Activated T-helper 1 cell treated with anti-CD3 and anti-CD28 coated beads, Interleukin-12 subunit alpha, Interleukin-12 subunit beta, Interleukin-2, Interleukin-4 antibody, amounts not matched to agents 30 ng/mL and 10 ng/mL and 1 ng/mL, durations not matched to agents 14 hours and 24 hours and 36 hours (primary cell): ENCODE measurements around the gene OPA3. TPM values are rescaled to one million over a fixed set of nuclear protein-coding genes. Genes with fewer than 3 reads are reported as not detected.
A peak's percentile ranks its signal among the peaks of the same experiment; 100 is the strongest.

Source experiments
- DNase-seq: peaks from one replicate; pipeline ENCODE4 v3.0.0; 2021; ENCODE audit warnings: low spot score
- H3K27ac Mint-ChIP-seq: one replicate; pipeline ENCODE4 v1.8.0; 2021; ENCODE audit warnings: mild to moderate bottlenecking, mixed read lengths
- H3K27me3 Mint-ChIP-seq: one replicate; pipeline ENCODE4 v1.8.0; 2022; ENCODE audit warnings: mild to moderate bottlenecking, moderate library complexity, mixed read lengths; ENCODE audit not compliant: insufficient read depth
- H3K36me3 Mint-ChIP-seq: one replicate; pipeline ENCODE4 v1.8.0; 2021; ENCODE audit warnings: low read depth, mixed read lengths
- H3K4me1 Mint-ChIP-seq: one replicate; pipeline ENCODE4 v1.8.0; 2021; ENCODE audit warnings: low read depth, mixed read lengths
- H3K4me3 Mint-ChIP-seq: one replicate; pipeline ENCODE4 v1.8.0; 2021; ENCODE audit warnings: mild to moderate bottlenecking, moderate library complexity, mixed read lengths
- H3K9me3 Mint-ChIP-seq: one replicate; pipeline ENCODE4 v1.8.0; 2021; ENCODE audit warnings: mixed read lengths
- intact Hi-C: fragments of 100-400 bp; cut with micrococcal nuclease; formaldehyde crosslinking; loops from one replicate; pipeline ENCODE4 v1.15.1; 2024
- total RNA-seq: library from RNA; stranded (reverse); gene quantifications from 2 replicates; pipeline ENCODE4 v1.2.3, GENCODE V29; 2022

OPA3 gene
- total RNA-seq, 1 donor from 2014 or later: 12.1 TPM

- Mint-ChIP-seq H3K4me1 (peaks cover 35% of the 10 kb centered on the region), H3K27me3 (no peaks in the 10 kb centered on the region), H3K36me3 (peaks cover 23% of the 10 kb centered on the region), H3K4me3 (peak overlapping the region; percentile 97), H3K9me3 (no peaks in the 10 kb centered on the region), H3K27ac (peak overlapping the region; percentile 96)
- DNase-seq: peak; percentile 40
- intact Hi-C loops: loop anchor here (5.0 kb wide), 1 partner anchor 332 kb away; the partner anchor contains the start of genes BLOC1S3 and TRAPPC6A
Measured at GRCh38 chr19:45508861-45509691, 75.5 kb downstream of the OPA3 start.

- intact Hi-C loops: loop anchor here (5.0 kb wide), 1 partner anchor 331 kb away; the partner anchor contains the start of genes BLOC1S3 and TRAPPC6A
- Mint-ChIP-seq H3K27ac (peak overlapping the region; percentile 96), H3K9me3 (no peaks in the 10 kb centered on the region), H3K36me3 (peaks cover 18% of the 10 kb centered on the region), H3K4me1 (peaks cover 30% of the 10 kb centered on the region), H3K27me3 (no peaks in the 10 kb centered on the region), H3K4me3 (peak overlapping the region; percentile 97)
- DNase-seq: no peak
Measured at GRCh38 chr19:45508417-45508860, 76.2 kb downstream of the OPA3 start.

- Mint-ChIP-seq H3K36me3 (peaks cover 16% of the 10 kb centered on the region), H3K9me3 (no peaks in the 10 kb centered on the region), H3K27ac (peak overlapping the region; percentile 48), H3K4me1 (peaks cover 27% of the 10 kb centered on the region), H3K4me3 (peak overlapping the region; percentile 97), H3K27me3 (no peaks in the 10 kb centered on the region)
- no peak for DNase-seq
- intact Hi-C loops: loop anchor here (1.0 to 5.0 kb wide), 6 partner anchors 15 to 331 kb away; partner anchors contain the start of genes BLOC1S3, FOSB, POLR1G and TRAPPC6A
Measured at GRCh38 chr19:45507872-45508416, 76.7 kb downstream of the OPA3 start.

GRCh38 chr19:45506989-45507871, 77.4 kb downstream of the OPA3 start, which contains the start of gene VASP:
VASP (plus strand) TSS chr19:45507479; CDS start chr19:45507772, 293 bp downstream.
- H3K4me3 Mint-ChIP-seq: peak within 1 kb of the TSS; percentile 97
- peak; percentile 93 for DNase-seq
- intact Hi-C loops: loop anchor here (1.0 to 5.0 kb wide), 11 partner anchors 10 to 330 kb away; partner anchors contain the start of genes BLOC1S3, FOSB, OPA3 and POLR1G
- no peaks in the 10 kb centered on the region for H3K9me3 Mint-ChIP-seq
- H3K36me3 Mint-ChIP-seq: peaks cover 14% of the 10 kb centered on the region
- peak within 1 kb of the TSS; percentile 95 for H3K27ac Mint-ChIP-seq
- H3K27me3 Mint-ChIP-seq: no peaks in the 10 kb centered on the region
- H3K4me1 Mint-ChIP-seq: peaks cover 24% of the 10 kb centered on the region

- Mint-ChIP-seq H3K27ac (peak overlapping the region; percentile 95), H3K9me3 (no peaks in the 10 kb centered on the region), H3K4me1 (peaks cover 20% of the 10 kb centered on the region), H3K4me3 (peak overlapping the region; percentile 95), H3K36me3 (peaks cover 14% of the 10 kb centered on the region), H3K27me3 (peaks cover 3% of the 10 kb centered on the region)
- DNase-seq: peak; percentile 94
- intact Hi-C loops: loop anchor here (1.0 to 5.0 kb wide), 9 partner anchors 9 to 329 kb away; partner anchors contain the start of genes BLOC1S3, FOSB, OPA3 and QPCTL
Measured at GRCh38 chr19:45506246-45506988, 78.2 kb downstream of the OPA3 start.

GRCh38 chr19:45505996-45506245, 78.7 kb downstream of the OPA3 start:
- no peak for DNase-seq
- H3K36me3 Mint-ChIP-seq: peaks cover 9% of the 10 kb centered on the region
- peak overlapping the region; percentile 78 for H3K27ac Mint-ChIP-seq
- intact Hi-C loops: loop anchor here (1.0 to 5.0 kb wide), 9 partner anchors 9 to 329 kb away; partner anchors contain the start of genes BLOC1S3, FOSB, OPA3 and QPCTL
- H3K27me3 Mint-ChIP-seq: peaks cover 3% of the 10 kb centered on the region
- H3K4me1 Mint-ChIP-seq: peaks cover 15% of the 10 kb centered on the region
- H3K9me3 Mint-ChIP-seq: no peaks in the 10 kb centered on the region
- H3K4me3 Mint-ChIP-seq: peak overlapping the region; percentile 95

- Mint-ChIP-seq H3K27ac (peak overlapping the region; percentile 78), H3K36me3 (peaks cover 8% of the 10 kb centered on the region), H3K4me3 (peak overlapping the region; percentile 95), H3K27me3 (peaks cover 3% of the 10 kb centered on the region), H3K4me1 (peaks cover 12% of the 10 kb centered on the region), H3K9me3 (no peaks in the 10 kb centered on the region)
- intact Hi-C loops: loop anchor here (5.0 kb wide), 1 partner anchor 328 kb away; the partner anchor contains the start of genes BLOC1S3 and TRAPPC6A
- no peak for DNase-seq
Measured at GRCh38 chr19:45505151-45505995, 79.2 kb downstream of the OPA3 start.

- Mint-ChIP-seq H3K4me1 (peaks cover 11% of the 10 kb centered on the region), H3K36me3 (peaks cover 3% of the 10 kb centered on the region), H3K27ac (no peak overlapping the region), H3K27me3 (peaks cover 8% of the 10 kb centered on the region), H3K9me3 (no peaks in the 10 kb centered on the region), H3K4me3 (no peak overlapping the region)
- intact Hi-C loops: no loop called here
- no peak for DNase-seq
Measured at GRCh38 chr19:45503909-45504308, 80.7 kb downstream of the OPA3 start.

GRCh38 chr19:45502111-45502510, 82.5 kb downstream of the OPA3 start:
- H3K4me1 Mint-ChIP-seq: peaks cover 20% of the 10 kb centered on the region
- H3K27me3 Mint-ChIP-seq: peaks cover 17% of the 10 kb centered on the region
- H3K9me3 Mint-ChIP-seq: no peaks in the 10 kb centered on the region
- no peak for DNase-seq
- H3K36me3 Mint-ChIP-seq: peaks cover 2% of the 10 kb centered on the region
- no peak overlapping the region for H3K27ac Mint-ChIP-seq
- intact Hi-C loops: no loop called here
- no peak overlapping the region for H3K4me3 Mint-ChIP-seq

GRCh38 chr19:45501730-45502014, 82.9 kb downstream of the OPA3 start:
- H3K27me3 Mint-ChIP-seq: peaks cover 19% of the 10 kb centered on the region
- H3K4me1 Mint-ChIP-seq: peaks cover 20% of the 10 kb centered on the region
- H3K27ac Mint-ChIP-seq: no peak overlapping the region
- no peak for DNase-seq
- intact Hi-C loops: no loop called here
- H3K36me3 Mint-ChIP-seq: peaks cover 2% of the 10 kb centered on the region
- H3K4me3 Mint-ChIP-seq: no peak overlapping the region
- no peaks in the 10 kb centered on the region for H3K9me3 Mint-ChIP-seq

GRCh38 chr19:45500918-45501729, 83.5 kb downstream of the OPA3 start:
- intact Hi-C loops: no loop called here
- Mint-ChIP-seq H3K9me3 (no peaks in the 10 kb centered on the region), H3K4me3 (no peak overlapping the region), H3K27ac (no peak overlapping the region), H3K27me3 (peaks cover 20% of the 10 kb centered on the region), H3K4me1 (peaks cover 21% of the 10 kb centered on the region), H3K36me3 (peaks cover 2% of the 10 kb centered on the region)
- DNase-seq: no peak
